Measurements from ENCODE around the gene SOX30.

The SOX30 gene

DNA sequence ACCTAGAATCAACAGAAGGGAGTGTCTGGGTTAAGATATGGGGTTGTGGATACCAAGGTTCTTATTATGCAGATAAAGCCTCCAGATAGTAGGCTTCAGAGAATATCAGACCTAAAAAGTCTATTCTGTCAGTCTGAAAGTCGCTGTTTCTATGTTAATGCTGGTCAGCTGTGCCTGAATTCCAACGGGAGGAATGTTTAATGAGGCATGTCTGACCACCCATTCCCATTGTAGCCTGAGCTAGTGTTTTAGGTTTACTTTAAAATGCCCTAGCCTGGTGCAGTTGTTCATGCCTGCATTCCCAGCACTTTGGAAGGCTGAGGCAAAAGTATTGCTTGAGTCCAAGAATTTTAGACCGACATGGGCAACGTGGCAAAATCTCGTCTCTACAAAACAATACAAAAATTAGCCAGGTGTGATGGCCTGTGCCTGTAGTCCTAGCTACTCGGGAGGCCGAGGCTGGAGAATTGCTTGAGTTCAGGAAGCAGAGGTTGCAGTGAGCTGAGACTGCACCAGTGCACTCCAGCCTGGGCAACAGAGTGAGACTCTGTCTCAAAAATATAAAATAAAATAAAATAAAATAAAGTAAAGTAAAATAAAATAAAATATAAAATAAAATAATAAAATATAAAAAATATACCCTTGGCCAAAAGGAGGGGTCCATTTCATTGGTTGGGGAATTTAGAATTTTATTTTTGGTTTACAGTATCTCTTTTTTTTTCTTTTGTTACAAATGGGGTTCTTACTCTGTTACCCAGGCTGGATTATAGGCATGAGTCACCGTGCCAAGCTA, 7.8 kb upstream of the SOX30 start:
- no peak for DNase-seq

DNA sequence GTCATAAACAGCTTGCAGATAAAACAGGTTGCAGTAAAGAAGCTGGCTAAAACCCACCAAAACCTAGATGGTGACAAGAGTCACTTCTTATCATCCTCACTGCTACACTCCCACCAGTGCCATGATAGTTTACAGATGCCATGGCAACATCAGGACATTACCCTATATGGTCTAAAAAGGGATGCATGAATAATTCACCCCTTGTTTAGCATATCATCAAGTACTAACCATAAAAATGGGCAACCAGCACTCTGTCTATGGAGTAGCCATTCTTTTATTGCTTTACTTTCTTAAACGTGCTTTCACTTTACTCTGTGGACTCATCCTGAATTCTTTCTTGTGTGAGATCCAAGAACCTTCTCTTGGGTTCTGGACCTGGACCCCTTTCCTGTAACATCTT, 6.7 kb upstream of the SOX30 start:
- DNase-seq: no peak

DNA sequence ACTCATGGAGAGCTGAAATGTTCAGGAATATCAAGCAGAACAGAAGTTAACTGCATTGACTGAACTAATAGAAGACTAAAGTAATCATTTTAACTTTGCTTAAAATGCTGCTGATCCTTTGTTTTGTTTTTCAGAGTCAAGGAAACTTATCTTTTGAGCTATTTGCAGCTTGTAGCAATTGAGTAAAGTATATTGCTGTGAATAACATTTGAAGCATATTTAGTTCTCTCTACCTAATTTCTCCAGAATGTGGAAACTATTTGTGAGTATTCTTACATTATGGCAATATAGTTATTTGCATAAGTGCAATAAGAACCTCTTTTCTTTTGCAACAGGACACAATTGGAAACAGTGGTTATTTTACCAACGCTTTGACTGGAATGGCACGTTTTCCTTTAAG, 5.3 kb upstream of the SOX30 start:
- DNase-seq: no peak

DNA sequence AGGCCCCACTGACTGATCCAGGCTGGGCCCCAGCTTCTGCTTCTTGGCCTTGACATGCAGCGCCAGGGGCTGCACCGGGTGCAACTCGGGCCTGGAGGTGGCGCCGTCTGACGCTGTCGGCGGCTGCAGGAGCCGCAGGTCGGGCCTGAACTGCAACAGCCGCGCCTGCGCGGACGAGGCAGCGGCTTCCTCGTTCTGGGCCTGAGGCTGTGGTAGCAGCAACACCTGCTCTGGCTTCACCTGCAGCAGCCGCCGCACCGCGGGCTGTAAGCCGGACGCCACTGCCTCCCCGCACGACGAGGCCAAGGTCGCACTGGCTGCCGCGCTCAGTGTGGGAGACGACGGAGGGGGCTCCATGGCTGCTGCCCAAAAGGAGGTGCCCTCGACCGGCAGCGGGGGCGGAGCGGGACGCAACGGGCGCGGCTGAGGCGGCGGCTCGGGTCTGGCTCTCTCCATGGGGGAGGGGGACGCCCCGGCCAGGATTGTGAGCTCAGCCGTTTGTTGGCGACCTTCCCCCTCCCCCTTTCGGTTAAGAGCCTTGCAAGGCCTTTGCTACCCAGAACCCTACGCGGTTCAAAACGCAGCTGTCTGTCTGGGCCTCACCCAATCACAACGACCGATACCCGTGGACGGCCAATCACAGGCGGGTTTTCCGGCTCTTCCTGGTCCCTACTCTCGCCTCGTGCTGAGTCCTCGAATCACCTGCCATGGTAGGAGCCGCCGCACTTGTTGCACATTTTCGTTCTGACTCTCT, 438 bp downstream of the SOX30 start:
- DNase-seq: no peak

DNA sequence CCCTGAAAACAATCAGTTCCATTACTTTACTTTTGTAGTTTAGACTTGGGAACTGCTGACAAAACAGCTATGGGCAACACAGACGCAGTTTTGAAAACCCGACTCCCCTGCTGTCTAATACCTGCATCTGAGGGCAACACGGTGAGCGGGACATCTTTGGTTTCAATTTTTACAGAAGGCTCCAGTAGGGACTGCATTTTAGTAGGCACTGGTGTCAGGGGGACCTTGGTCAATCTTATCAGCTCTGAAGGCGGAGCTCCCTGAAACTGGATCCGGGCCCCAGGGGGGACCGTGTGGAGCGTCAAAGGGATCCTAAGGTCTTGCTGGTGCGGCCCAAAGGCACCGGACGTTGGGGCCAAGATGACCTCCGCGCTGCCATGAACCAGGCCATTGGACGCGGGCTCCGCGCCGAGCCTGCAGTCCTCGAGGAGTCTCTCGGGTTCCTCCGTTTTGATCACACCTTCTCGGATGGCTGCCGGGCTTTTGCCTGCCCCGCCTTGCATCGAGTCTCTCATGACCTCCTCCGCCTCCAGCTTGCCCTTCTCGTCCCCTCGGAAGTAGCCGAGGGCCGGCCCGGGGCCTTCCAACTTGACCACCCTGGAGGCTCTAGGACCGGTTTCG, 1.1 kb downstream of the SOX30 start:
- no peak for DNase-seq

DNA sequence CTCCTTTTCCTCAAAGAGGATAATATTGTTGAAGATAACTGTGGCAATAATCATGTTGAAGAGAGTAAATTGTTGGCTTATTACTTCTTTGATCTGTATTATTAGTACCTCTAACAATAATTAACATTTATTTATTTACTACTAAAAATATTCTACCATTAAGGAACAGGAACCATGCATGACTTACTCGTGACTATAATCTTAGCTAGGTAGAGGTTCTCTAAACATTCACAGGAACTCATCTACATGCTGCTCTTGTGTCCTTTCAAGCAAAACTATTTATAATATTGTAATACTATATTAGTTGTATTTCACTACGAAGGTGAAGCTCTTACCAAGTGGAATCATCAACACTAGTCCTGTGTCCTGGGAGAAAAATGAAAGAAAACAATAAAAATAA, 3.1 kb downstream of the SOX30 start:
- DNase-seq: no peak

DNA sequence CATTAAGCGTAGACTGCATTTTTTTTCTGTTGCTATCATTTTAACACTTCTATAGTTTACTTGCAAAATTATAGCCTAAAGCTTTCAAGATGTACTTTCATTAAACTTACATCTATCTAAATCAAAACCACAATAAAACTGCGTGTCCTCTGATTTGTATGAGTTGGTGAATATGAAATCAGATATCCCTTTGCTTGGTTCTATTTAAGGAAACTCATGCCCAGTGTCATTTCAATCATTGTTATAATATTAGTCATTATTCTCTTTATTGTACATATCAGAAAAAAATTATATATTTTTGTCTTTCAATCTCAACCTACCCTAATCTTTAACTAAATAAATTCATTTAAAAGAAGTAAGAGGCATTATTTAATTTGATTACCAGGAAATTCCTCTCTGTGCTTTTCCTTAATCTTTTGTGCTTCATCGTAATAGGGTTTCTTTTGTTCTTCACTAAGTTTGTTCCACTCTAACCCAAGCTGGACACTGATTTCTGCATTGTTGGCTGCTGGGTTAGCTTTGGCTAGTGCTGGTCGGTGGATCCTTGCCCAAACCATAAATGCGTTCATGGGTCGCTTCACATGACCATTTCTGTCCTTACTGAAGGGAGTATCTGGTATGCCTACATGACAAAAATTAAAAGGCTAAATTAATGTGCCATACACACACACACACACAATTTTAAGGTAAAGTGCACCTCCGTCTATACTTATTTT, 3.8 kb downstream of the SOX30 start:
- no peak for DNase-seq

DNA sequence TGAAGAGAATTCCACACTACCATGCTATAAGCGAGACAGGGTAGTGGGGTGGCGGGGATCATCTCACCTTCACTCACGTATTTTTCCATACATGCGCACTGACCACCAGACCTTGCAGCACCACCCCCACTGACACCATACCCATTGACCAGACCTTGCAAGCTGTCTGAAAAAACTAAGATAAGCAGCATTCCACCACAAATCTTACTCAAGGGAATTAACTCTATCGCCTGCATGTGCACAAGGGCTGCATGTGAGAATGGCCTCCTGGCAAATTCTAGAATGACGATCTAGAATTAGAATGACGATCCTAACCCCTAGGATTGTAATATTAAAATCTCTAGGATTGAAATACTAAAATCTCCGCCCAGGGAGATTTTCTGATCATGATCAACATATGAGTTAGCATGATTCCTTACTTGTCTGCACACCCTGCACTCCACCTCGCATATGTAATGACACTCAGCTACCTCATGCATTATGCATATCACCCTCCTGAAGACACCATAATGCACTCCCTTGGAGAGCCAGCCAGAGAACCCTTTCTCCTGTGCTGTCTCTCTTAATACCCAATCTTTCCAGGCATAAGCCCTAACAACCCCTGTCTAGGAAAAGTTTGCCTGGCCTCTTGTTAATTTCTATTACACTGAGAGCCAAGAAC, 11.7 kb downstream of the SOX30 start:
- DNase-seq: no peak

DNA sequence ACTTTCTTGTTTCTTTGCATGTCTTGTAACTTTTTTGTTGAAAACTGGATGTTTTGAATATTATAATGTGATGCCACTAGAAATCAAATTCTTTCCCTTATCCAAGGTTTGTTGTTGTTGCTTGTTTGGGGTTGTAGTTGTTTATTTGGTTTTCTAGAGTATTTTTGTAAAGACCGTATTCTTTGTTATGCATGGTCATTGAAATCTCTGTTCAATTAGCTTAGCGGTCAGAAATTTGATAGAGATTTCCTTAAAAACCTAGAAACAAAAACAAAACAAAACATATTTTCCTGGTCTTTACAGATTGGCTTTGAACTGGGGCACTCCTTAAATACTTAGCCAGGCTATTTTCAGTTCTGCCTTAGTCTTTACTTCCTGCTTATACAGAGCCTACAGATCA, 21.9 kb downstream of the SOX30 start:
- no peak for DNase-seq

DNA sequence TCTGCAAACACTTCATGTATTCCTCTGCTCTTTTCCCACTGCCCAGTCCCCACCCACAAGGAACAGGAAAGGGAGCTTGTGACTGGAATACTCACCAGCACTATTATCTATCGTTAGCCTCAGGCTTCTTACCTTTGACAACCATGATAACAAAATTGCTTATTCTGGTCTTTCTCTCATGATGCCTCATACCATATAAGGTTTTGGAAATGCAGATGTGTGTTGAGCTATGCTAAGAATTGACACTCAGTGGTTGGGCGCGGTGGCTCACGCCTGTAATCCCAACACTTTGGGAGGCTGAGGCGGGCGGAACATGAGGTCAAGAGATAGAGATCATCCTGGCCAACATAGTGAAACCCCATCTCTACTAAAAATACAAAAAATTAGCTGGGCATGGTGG, 25.4 kb downstream of the SOX30 start:
- no peak for DNase-seq

DNA sequence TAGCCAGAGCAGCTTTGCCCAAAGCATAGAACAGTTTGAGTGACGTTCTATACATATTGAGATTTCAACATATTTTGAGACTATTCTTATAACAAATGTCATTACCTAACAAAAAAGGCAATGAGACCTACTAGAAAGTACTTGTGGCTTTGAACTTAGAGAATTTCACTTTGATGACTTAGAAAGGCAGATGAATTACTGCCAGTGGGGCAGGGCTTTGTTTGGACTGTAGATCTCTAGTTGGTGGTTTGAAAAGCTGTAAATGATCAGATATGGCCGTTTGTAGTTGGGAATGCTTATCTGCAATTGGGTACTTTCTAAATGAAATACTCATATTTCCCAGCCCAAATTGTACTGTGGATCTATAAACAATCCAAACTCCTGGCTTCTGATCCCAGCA, 28.1 kb downstream of the SOX30 start:
- no peak for DNase-seq

DNA sequence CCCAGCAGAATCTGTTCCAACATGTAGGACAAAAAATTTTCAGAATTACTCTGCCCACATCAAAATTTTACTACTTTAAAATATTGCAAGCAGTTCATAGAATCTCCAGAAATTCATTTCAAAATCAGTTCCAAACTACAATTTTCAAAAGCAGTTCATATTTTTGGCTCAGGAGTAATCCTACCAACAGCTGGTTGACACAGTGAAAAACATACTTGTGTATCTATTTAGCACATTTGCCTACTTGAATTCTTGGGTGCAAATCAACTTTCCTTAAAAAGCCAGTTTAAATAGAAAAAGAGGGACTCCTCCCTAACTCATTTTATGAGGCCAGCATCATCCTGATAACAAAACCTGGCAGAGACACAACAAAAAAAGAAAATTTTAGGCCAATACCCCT, 31.5 kb downstream of the SOX30 start:
- DNase-seq: no peak

DNA sequence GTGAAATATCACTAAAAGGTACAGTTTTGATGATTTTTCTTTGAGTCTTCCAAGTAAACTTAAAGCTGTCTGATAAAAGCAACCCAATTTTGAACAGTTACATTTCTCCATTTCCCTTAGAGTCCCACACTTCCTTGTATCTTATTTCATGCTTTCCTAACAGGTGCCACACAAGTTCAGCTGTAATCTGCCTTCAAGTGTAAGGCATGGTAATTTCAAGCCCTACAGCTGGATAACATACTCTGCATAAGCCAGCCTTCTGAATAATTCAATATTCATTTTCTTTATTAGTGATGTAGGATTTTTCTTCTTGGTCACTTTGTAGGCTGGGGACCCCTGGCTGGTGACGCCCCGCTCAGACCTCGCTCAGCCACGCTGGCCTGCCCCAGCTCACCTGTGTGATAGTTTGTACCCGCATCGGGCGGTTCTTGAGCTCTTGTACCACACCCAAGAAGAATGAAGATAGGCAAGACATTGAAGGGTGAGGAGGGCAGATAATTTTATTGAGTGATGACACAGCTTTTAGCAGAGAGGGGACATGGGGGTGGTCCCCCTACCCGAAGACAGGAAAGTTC, 34.0 kb downstream of the SOX30 start:
- no peak for DNase-seq

DNA sequence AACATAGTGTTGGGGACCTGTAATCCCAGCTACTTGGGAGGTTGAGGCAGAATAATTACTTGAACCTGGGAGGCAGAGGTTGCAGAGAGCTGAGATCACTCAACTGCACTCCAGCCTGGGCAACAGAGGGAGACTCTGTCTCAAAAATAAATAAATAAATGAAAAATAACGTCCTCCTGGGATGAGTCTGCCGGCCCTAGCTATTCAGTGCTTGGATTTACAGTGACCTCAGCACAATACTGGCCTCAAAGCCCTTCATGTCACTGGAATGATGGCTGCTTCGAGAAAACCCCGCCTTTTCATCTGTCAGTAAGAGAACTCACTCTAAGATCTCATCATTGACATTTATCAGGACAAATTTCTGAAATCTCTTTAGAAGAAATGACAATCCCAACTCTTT, 35.5 kb downstream of the SOX30 start:
- DNase-seq: no peak

DNA sequence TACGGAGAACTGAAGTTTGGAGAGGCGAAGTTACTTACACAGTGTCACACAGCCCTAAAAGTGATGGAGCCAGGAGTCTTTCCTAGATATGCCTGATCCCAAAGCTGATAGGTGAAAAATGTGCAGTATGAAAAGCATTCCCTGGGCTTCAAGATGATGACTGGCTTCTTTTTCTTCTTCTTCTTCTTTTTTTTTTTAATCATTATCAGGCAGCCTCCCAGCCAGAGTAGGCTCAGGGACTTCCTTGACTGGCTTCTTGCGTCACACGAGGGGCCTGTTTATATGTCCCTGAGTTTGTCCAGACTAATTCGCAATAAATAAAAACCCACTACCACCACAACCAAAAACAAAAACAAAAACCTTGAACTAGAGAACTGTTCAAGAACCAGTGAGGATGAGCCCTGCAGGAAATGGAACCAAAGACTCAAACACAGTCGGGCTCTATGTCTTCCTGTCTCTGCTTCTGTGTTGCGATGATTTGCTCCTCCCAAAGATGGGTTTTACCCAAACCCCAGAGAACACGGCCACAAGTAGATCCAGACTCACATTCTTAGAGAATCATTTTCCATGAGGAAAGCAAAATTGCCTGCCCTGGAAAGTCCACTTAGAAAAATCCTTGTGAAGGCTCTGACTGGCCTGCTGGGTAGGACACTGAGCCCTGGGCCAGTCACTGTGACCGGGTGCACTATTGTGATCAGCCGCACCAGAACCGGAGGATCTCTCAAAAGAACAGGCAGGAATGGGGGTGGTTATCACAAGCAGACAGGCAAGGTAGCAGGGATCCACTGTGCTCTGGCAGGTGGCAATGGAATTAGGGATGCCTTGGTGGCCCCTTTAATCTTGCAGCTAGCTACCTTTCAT, 38.6 kb downstream of the SOX30 start:
- no peak for DNase-seq

DNA sequence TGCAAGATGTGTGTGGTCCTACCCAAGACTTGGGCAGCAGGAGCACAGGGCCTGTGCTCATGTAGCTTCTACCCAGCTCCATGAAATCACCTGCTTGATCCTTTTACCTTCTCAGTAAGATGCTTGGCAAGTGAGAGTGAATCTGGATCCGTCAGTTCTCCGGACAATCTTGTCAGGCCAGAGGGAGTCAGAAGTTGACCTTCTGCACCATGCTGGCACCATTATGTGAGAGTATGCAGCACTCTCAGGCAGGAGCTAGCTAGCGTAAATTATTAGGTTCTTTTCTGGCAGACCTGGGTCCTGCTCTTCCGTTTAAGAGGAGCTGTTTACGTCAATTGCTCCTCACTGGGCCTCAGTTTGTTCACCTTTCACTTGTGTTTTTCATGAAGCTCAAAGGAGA, 39.7 kb downstream of the SOX30 start:
- DNase-seq: no peak

DNA sequence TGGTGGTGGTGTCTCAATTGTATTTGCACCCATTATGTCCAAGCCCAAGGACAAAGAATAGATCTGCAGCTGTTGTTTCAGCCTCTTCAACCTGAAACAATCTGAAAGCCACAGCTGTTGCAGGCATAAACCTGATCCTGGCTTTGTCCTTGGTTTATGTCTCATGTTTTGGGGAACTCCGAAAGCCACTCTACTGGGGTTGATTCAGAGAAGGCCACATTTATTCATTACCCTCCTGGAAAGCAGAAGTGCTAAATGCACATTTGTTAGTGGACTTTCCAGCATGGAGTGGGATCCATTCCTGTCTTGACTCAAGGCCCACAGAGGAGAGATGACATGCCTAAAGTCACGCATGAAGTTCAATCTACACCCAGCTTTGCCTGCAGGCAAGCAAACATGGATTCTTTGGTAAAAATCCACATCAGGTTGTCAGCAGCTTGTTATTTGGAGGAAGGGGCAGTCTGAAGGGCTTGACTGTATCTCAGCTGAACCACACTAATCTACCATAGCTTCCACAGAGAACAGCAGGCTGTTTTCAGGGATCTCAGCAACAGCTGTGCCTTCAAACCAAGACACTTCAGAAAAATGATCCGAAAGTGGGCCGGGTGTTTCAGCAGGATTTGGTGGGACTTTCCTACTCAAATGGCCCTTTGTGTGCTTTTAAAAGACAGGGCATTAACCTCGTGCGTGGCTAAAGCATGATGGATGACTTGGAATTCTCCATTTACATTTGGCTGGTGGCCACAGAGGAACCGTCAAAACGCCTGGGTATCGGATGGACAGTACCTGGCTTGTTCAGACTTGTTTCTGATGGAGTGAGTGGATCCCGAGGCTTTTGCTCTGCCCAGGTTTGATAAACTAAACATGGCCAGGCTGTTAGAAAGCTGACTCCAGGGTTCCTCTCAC, 40.4 kb downstream of the SOX30 start:
- DNase-seq: no peak

DNA sequence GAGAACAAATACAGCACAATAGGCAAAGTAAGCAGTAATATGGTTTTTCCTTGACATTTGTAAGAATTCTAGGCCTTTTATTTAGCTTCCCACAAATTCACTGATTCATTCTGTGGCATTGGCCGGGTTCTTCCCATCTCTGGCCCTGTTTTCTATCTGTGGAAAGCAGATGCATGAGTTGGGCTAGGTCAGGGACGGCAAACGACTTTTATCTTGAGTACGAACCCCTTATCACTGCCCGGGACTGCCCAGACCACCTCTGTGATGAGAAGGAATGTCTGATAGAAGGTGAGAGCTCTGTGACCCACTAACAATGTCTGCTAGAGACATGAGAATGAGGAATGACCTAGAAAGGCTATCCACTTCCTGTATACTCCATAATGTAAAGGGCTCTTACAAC, 41.2 kb downstream of the SOX30 start:
- DNase-seq: no peak

DNA sequence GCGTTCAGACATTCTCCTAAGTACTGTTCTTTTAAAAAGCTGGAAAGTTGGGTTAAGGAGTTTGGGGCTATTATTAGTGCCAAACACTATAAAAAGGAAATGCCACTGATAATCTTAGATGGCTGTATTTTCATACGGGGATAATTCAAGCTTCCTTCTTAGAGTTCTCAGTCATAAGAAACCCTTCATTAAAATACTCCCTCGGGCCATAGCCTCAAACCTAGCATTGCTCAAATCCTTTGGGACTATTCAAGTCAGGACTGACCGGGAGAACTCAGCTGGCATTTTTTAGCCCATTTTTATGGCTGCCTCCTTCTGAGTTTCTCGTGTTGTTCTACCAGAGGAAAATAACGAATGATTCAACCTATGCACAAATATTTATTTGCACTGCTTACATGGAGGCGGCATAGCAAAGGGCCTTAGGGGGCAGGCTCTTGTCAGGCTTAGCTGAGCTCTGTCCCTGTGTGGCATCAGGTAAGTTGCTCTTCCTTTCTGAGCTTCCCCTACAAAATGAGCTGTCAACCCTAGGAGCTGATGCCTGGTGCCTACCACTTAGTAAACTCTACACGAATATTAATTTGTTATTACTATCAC, 43.2 kb downstream of the SOX30 start:
- DNase-seq: no peak
